ENCODE measurements around the gene CTPS2. TPM values are rescaled to one million over a fixed set of nuclear protein-coding genes. Genes with fewer than 3 reads are reported as not detected.
"Not testable (repeated sequence)": the region's sequence is repeated elsewhere in the genome, so short reads cannot be mapped to it uniquely, and the experiment has no call there.

The CTPS2 gene
- 10 to 100 TPM; 12.4 to 24.2 (median 17.6) TPM for polyA plus RNA-seq (ENCODE audit: insufficient read length in 10 of 10)
- long read RNA-seq, donor 1, partial matches to known transcripts, result 0 of 2 reads
- long read RNA-seq, donor 1, other reads (novel, unspliced or antisense), result 0 of 2 reads
- long read RNA-seq, donor 2, partial matches to known transcripts, result 0 of 4 reads
- long read RNA-seq, donor 2, other reads (novel, unspliced or antisense), result 0 of 4 reads
- long read RNA-seq, donor 3, result 0 reads
- long read RNA-seq, donor 4, partial matches to known transcripts, result 0 of 2 reads
- long read RNA-seq, donor 4, other reads (novel, unspliced or antisense), result 0 of 2 reads
- long read RNA-seq, donor 5, partial matches to known transcripts, result 0 of 1 reads
- long read RNA-seq, donor 5, other reads (novel, unspliced or antisense), result 0 of 1 reads
- long read RNA-seq, donor 6, partial matches to known transcripts, result 0 of 5 reads
- long read RNA-seq, donor 6, other reads (novel, unspliced or antisense), result 0 of 5 reads
- long read RNA-seq, donor 7, partial matches to known transcripts, result 0 of 4 reads
- long read RNA-seq, donor 7, other reads (novel, unspliced or antisense), result 0 of 4 reads
- long read RNA-seq, donor 8, result 0 reads
- long read RNA-seq, donor 9, result 0 reads

GRCh38 chrX:16712548-16713155, at the start of gene CTPS2:
TSS of gene CTPS2 (minus strand) at chrX:16712669. CDS start at chrX:16702902, 9,767 bp downstream.
- DNase-seq, result peak; percentile 49 to 85 (median 53)

GRCh38 chrX:16761500-16761899, 49.0 kb upstream of the CTPS2 start:
- DNase-seq, result not testable (repeated sequence)

- no peak for DNase-seq
These were observed 44.3 kb upstream of the CTPS2 start for GRCh38 chrX:16756724-16757123.

GRCh38 chrX:16754019-16754418, 41.5 kb upstream of the CTPS2 start:
- no peak for DNase-seq

- DNase-seq, result no peak
These were observed 37.7 kb upstream of the CTPS2 start for GRCh38 chrX:16750136-16750535.

GRCh38 chrX:16748425-16748824, 36.0 kb upstream of the CTPS2 start:
- no peak for DNase-seq

- no peak for DNase-seq
These were observed 33.2 kb upstream of the CTPS2 start for GRCh38 chrX:16745659-16746058.

- no peak for DNase-seq
These were observed 32.6 kb upstream of the CTPS2 start for GRCh38 chrX:16745102-16745501.

- DNase-seq, result peak in 1 of 3 donors; percentile 36
These were observed 31.3 kb upstream of the CTPS2 start for GRCh38 chrX:16743604-16744325.

- no peak for DNase-seq
These were observed 27.1 kb upstream of the CTPS2 start for GRCh38 chrX:16739574-16739973.

GRCh38 chrX:16737024-16737423, 24.6 kb upstream of the CTPS2 start:
- no peak for DNase-seq

GRCh38 chrX:16733013-16733412, 20.5 kb upstream of the CTPS2 start:
- DNase-seq, result no peak

- no peak for DNase-seq
These were observed 18.0 kb upstream of the CTPS2 start for GRCh38 chrX:16730450-16730849.

- DNase-seq, result no peak
These were observed 15.2 kb upstream of the CTPS2 start for GRCh38 chrX:16727637-16728036.

- not testable (repeated sequence) for DNase-seq
These were observed 14.0 kb upstream of the CTPS2 start for GRCh38 chrX:16726347-16726988.

- DNase-seq, result no peak
These were observed 12.6 kb upstream of the CTPS2 start for GRCh38 chrX:16725072-16725471.

GRCh38 chrX:16722481-16722880, 10.0 kb upstream of the CTPS2 start:
- DNase-seq, result no peak

- peak; percentile 95 to 98 (median 96) for DNase-seq
These were observed 7.0 kb upstream of the CTPS2 start, which contains the start of gene SYAP1 for GRCh38 chrX:16719334-16720084. TSS of gene SYAP1 (plus strand) at chrX:16719612. CDS start at chrX:16719725, 113 bp downstream.

GRCh38 chrX:16718824-16719333, 6.4 kb upstream of the CTPS2 start:
- DNase-seq, result no peak

GRCh38 chrX:16716451-16716850, 4.0 kb upstream of the CTPS2 start:
- DNase-seq, result not testable (repeated sequence)
